Measurements from ENCODE around the gene PGLYRP1.

The PGLYRP1 gene

DNA sequence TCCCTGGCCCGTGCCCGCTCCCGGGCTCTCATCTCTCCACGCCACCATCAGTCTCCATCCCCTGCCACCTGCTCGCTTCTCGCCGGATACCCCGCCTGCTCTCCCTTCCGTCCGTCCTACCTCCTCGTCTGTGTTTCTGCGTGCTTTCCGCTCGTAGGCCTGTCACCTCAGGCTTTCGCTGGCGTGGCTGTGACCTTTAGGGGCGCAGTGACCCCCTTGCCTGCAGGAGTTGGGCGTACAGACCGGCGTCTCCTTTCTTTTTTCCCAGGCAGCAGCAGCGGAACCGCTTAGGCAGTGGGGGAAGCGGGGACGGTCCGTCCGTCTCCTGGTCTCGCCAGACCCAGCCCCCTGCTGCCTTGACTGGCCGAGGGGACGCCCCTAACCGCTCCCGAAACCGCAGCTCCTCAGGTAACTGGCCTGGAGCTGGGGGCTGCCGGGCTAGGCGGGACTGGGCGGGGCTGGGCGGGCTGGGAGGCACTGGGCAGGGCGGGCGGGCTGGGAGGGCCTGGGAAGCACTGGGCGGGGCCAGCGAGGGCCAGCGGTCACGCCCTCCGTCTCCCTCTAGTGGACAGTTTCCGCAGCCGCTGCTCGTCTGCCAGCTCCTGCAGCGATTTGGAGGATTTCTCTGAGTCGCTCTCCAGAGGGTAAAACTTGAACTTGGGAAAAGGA is 6.3 kb downstream of the PGLYRP1 start:
- peaks cover 21% of the 10 kb centered on the region for H3K27me3 ChIP-seq (ENCODE audit: insufficient read depth, low read length)
- no peak overlapping the region for H3K23ac ChIP-seq (ENCODE audit: low read length)
- peaks cover 2% of the 10 kb centered on the region for H3K79me2 ChIP-seq (ENCODE audit: control insufficient read depth, insufficient read depth, low read length, poor library complexity)
- no peak overlapping the region for H2AFZ ChIP-seq (ENCODE audit: insufficient read depth, low read length, poor library complexity)
- H2BK5ac ChIP-seq (ENCODE audit: low read depth, low read length, poor library complexity) = no peak overlapping the region
- H3K9ac ChIP-seq (ENCODE audit: low read length) = no peak overlapping the region
- H2BK12ac ChIP-seq (ENCODE audit: low read length) = peak overlapping the region; percentile 24
- H3K9me3 ChIP-seq (ENCODE audit: insufficient read depth, low read depth, low read length) = peaks cover 5% of the 10 kb centered on the region
- peaks cover 4 to 9% of the 10 kb centered on the region in 2 experiments for H3K36me3 ChIP-seq (ENCODE audit: control insufficient read depth in 1 of 2, insufficient read depth in 2 of 2, low read length in 2 of 2)
- H3K4me1 ChIP-seq (ENCODE audit: control insufficient read depth in 1 of 2, insufficient read depth in 2 of 2, low read length in 2 of 2) = peaks cover 12 to 19% of the 10 kb centered on the region in 2 experiments
- H4K91ac ChIP-seq (ENCODE audit: low read depth, low read length) = no peak overlapping the region
- peak overlapping the region; percentile 44 for H3K18ac ChIP-seq (ENCODE audit: low read length)
- no peak overlapping the region for H3K4ac ChIP-seq (ENCODE audit: low read depth, low read length)
- H2AK5ac ChIP-seq (ENCODE audit: low read length) = peak overlapping the region; percentile 68
- H4K12ac ChIP-seq (ENCODE audit: low read depth, low read length) = no peak overlapping the region
- no peak overlapping the region for H3K14ac ChIP-seq (ENCODE audit: low read length)
- H3K4me3 ChIP-seq (ENCODE audit: low read depth, low read length) = peak overlapping the region; percentile 8
- peak; percentile 77 to 90 for DNase-seq
- no peaks in the 10 kb centered on the region for H3K79me1 ChIP-seq (ENCODE audit: low read length)
- H2BK120ac ChIP-seq (ENCODE audit: insufficient read depth, low read length, poor library complexity) = no peak overlapping the region
- H4K8ac ChIP-seq (ENCODE audit: low read depth, low read length) = no peak overlapping the region
- H3K27ac ChIP-seq (ENCODE audit: low read depth, low read length) = no peak overlapping the region
- H3K4me2 ChIP-seq (ENCODE audit: low read length) = peak overlapping the region; percentile 74
- no CpG with 5 or more reads among the region's 48 CpGs for WGBS (ENCODE audit: extremely low coverage, insufficient coverage, insufficient read length)

DNA sequence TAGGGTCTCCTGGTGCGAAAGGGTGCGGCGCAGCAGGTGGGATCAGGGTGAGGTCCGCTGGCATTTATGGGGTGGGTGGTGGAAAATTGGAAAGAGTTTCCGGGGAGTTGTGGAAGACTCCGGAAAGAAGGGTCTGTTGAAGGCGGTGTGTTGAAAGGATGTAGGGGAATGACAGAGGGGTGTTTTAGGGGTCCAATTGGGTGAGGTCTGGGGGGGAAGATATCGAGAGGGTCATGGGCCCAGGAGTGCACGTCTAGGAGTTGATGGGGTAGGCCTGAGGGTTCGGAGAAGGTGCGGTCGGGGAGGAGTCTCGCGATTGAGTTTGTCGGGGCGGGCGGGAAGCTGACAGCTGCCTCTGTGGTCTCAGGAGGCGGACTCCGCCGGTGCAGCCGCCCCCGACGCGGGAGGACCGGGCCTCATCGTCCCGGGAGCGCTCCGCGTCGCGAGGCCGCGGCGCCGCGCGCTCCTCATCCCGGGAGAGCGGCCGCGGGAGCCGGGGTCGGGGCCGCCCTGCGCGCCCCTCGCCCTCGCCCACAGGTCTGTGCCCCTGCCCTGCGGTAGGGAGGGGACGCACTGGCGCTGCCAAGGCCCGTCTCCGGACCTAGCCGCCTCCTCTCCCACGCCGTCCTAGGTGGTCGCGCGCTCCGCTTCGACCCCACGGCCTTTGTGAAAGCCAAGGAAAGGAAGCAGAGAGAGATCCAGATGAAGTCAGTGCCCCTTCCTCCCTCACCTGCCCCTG is 7.0 kb downstream of the PGLYRP1 start:
- Histone ChIP-seq H3K14ac (ENCODE audit: low read length) (no peak overlapping the region), H3K4me1 (ENCODE audit: control insufficient read depth in 1 of 2, insufficient read depth in 2 of 2, low read length in 2 of 2) (peaks cover 12 to 19% of the 10 kb centered on the region in 2 experiments), H3K9ac (ENCODE audit: low read length) (no peak overlapping the region), H2AK5ac (ENCODE audit: low read length) (no peak overlapping the region), H4K12ac (ENCODE audit: low read depth, low read length) (no peak overlapping the region), H3K27ac (ENCODE audit: low read depth, low read length) (no peak overlapping the region), H2BK5ac (ENCODE audit: low read depth, low read length, poor library complexity) (no peak overlapping the region), H3K79me1 (ENCODE audit: low read length) (no peaks in the 10 kb centered on the region), H3K79me2 (ENCODE audit: control insufficient read depth, insufficient read depth, low read length, poor library complexity) (peaks cover 2% of the 10 kb centered on the region), H4K8ac (ENCODE audit: low read depth, low read length) (no peak overlapping the region), H2AFZ (ENCODE audit: insufficient read depth, low read length, poor library complexity) (no peak overlapping the region), H3K4me3 (ENCODE audit: low read depth, low read length) (peak overlapping the region; percentile 32), H2BK120ac (ENCODE audit: insufficient read depth, low read length, poor library complexity) (no peak overlapping the region), H2BK12ac (ENCODE audit: low read length) (peak overlapping the region; percentile 24), H3K36me3 (ENCODE audit: control insufficient read depth in 1 of 2, insufficient read depth in 2 of 2, low read length in 2 of 2) (peaks cover 4 to 9% of the 10 kb centered on the region in 2 experiments), H3K9me3 (ENCODE audit: insufficient read depth, low read depth, low read length) (peaks cover 5% of the 10 kb centered on the region), H3K27me3 (ENCODE audit: insufficient read depth, low read length) (peaks cover 21% of the 10 kb centered on the region), H3K4me2 (ENCODE audit: low read length) (peak overlapping the region; percentile 74), H3K23ac (ENCODE audit: low read length) (no peak overlapping the region), H4K91ac (ENCODE audit: low read depth, low read length) (no peak overlapping the region), H3K18ac (ENCODE audit: low read length) (no peak overlapping the region), H3K4ac (ENCODE audit: low read depth, low read length) (no peak overlapping the region)
- whole genome bisulfite sequencing (ENCODE audit: extremely low coverage, insufficient coverage, insufficient read length) = no CpG with 5 or more reads among the region's 63 CpGs
- no peak for DNase-seq

DNA sequence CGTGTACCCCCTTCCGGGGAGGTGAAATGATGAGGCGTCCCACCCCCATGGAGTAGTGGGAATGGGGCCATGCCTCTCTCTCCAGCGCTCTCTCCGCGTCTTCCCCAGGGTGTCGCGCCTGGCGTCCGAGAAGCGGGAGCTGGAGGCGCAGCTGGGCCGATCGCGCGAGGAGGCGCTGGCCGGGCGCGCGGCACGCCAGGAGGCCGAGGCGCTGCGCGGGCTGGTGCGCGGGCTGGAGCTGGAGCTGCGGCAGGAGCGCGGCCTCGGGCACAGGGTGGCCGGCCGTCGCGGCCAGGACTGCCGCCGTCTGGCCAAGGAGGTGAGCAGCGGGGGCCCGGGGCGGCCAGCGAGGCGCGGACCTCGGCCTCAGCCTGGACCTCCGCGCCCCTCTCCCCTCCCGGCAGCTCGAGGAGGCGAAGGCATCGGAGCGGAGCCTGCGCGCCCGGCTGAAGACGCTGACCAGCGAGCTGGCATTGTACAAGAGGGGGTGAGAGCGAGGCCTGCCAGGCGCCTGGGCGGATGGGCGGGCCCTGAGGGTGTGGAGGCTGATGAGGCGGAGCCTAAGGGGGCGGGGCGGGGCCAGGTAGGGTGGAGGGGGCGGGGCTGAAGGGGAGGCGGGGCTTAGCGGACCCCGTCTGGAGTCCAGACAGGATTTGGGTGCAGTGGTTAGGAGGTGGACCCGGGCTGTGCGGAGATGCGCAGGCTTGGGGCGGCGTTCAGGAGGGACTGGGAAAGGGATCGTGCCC is 7.7 kb downstream of the PGLYRP1 start:
- peaks cover 4 to 9% of the 10 kb centered on the region in 2 experiments for H3K36me3 ChIP-seq (ENCODE audit: control insufficient read depth in 1 of 2, insufficient read depth in 2 of 2, low read length in 2 of 2)
- H2BK5ac ChIP-seq (ENCODE audit: low read depth, low read length, poor library complexity) = no peak overlapping the region
- H2BK120ac ChIP-seq (ENCODE audit: insufficient read depth, low read length, poor library complexity) = no peak overlapping the region
- H2AFZ ChIP-seq (ENCODE audit: insufficient read depth, low read length, poor library complexity) = no peak overlapping the region
- no peaks in the 10 kb centered on the region for H3K79me1 ChIP-seq (ENCODE audit: low read length)
- H4K8ac ChIP-seq (ENCODE audit: low read depth, low read length) = no peak overlapping the region
- no peak overlapping the region for H2BK12ac ChIP-seq (ENCODE audit: low read length)
- no peak overlapping the region for H3K27ac ChIP-seq (ENCODE audit: low read depth, low read length)
- peak overlapping the region; percentile 69 for H3K4me2 ChIP-seq (ENCODE audit: low read length)
- H3K9ac ChIP-seq (ENCODE audit: low read length) = no peak overlapping the region
- H3K4ac ChIP-seq (ENCODE audit: low read depth, low read length) = no peak overlapping the region
- no peak overlapping the region for H3K23ac ChIP-seq (ENCODE audit: low read length)
- H2AK5ac ChIP-seq (ENCODE audit: low read length) = no peak overlapping the region
- H4K91ac ChIP-seq (ENCODE audit: low read depth, low read length) = no peak overlapping the region
- H3K27me3 ChIP-seq (ENCODE audit: insufficient read depth, low read length) = peaks cover 21% of the 10 kb centered on the region
- peak in 1 of 2 donors; percentile 40 for DNase-seq
- peak overlapping the region; percentile 35 for H3K4me3 ChIP-seq (ENCODE audit: low read depth, low read length)
- H4K12ac ChIP-seq (ENCODE audit: low read depth, low read length) = no peak overlapping the region
- H3K18ac ChIP-seq (ENCODE audit: low read length) = no peak overlapping the region
- H3K14ac ChIP-seq (ENCODE audit: low read length) = no peak overlapping the region
- peaks cover 2% of the 10 kb centered on the region for H3K79me2 ChIP-seq (ENCODE audit: control insufficient read depth, insufficient read depth, low read length, poor library complexity)
- peaks cover 12 to 19% of the 10 kb centered on the region in 2 experiments for H3K4me1 ChIP-seq (ENCODE audit: control insufficient read depth in 1 of 2, insufficient read depth in 2 of 2, low read length in 2 of 2)
- no CpG with 5 or more reads among the region's 74 CpGs for WGBS (ENCODE audit: extremely low coverage, insufficient coverage, insufficient read length)
- H3K9me3 ChIP-seq (ENCODE audit: insufficient read depth, low read depth, low read length) = peaks cover 5% of the 10 kb centered on the region

DNA sequence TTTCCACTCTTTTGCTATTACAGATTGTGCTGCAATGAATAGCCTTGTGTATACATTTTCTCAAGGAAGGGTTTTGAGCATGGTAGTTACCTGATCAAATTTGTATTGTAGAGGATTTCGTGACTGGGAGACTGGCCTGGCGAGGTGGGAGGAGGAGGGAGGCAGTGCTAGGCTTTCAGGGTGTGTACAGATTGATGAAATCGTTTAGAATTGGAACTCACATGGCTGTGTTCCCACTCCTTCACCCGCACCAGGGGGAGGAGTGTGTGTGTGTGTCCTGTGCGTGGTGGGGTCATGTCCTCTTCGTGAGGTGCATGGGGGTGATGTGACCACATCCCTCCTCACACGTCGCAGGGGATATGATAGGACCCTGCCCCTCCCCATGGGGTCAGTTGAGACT is 8.3 kb downstream of the PGLYRP1 start:
- H3K9ac ChIP-seq (ENCODE audit: low read length) = no peak overlapping the region
- WGBS (ENCODE audit: extremely low coverage, insufficient coverage, insufficient read length) = no CpG with 5 or more reads among the region's 8 CpGs

More for the DNA sequence above, 8.3 kb downstream of the PGLYRP1 start:
- peaks cover 2% of the 10 kb centered on the region for H3K79me2 ChIP-seq (ENCODE audit: control insufficient read depth, insufficient read depth, low read length, poor library complexity)
- no peak overlapping the region for H4K91ac ChIP-seq (ENCODE audit: low read depth, low read length)
- peaks cover 4 to 9% of the 10 kb centered on the region in 2 experiments for H3K36me3 ChIP-seq (ENCODE audit: control insufficient read depth in 1 of 2, insufficient read depth in 2 of 2, low read length in 2 of 2)
- no peak overlapping the region for H3K23ac ChIP-seq (ENCODE audit: low read length)
- H3K18ac ChIP-seq (ENCODE audit: low read length) = no peak overlapping the region
- no peak overlapping the region for H2AFZ ChIP-seq (ENCODE audit: insufficient read depth, low read length, poor library complexity)
- peaks cover 12 to 19% of the 10 kb centered on the region in 2 experiments for H3K4me1 ChIP-seq (ENCODE audit: control insufficient read depth in 1 of 2, insufficient read depth in 2 of 2, low read length in 2 of 2)
- H4K8ac ChIP-seq (ENCODE audit: low read depth, low read length) = no peak overlapping the region
- H3K27ac ChIP-seq (ENCODE audit: low read depth, low read length) = no peak overlapping the region
- no peak overlapping the region for H3K4me3 ChIP-seq (ENCODE audit: low read depth, low read length)
- no peak overlapping the region for H2BK120ac ChIP-seq (ENCODE audit: insufficient read depth, low read length, poor library complexity)
- peaks cover 5% of the 10 kb centered on the region for H3K9me3 ChIP-seq (ENCODE audit: insufficient read depth, low read depth, low read length)
- no peak for DNase-seq
- H2BK12ac ChIP-seq (ENCODE audit: low read length) = no peak overlapping the region
- H3K27me3 ChIP-seq (ENCODE audit: insufficient read depth, low read length) = peaks cover 21% of the 10 kb centered on the region
- no peak overlapping the region for H2AK5ac ChIP-seq (ENCODE audit: low read length)
- H3K4ac ChIP-seq (ENCODE audit: low read depth, low read length) = no peak overlapping the region
- H3K4me2 ChIP-seq (ENCODE audit: low read length) = peak overlapping the region; percentile 69
- no peaks in the 10 kb centered on the region for H3K79me1 ChIP-seq (ENCODE audit: low read length)
- no peak overlapping the region for H2BK5ac ChIP-seq (ENCODE audit: low read depth, low read length, poor library complexity)
- no peak overlapping the region for H4K12ac ChIP-seq (ENCODE audit: low read depth, low read length)
- H3K14ac ChIP-seq (ENCODE audit: low read length) = no peak overlapping the region
